Adipocyte (in vitro differentiated cells): ENCODE measurements around the gene STIM1.
A peak's percentile ranks its signal among the peaks of the same experiment; 100 is the strongest.
"Not testable (repeated sequence)": the region's sequence is repeated elsewhere in the genome, so short reads cannot be mapped to it uniquely, and the experiment has no call there.

Experiments
- DNase-seq: peaks from one replicate; pipeline ENCODE4 v3.0.0-alpha.2; 2015; ENCODE audit warnings: low read depth
- H3K27me3 ChIP-seq: replicated peaks from 2 replicates; pipeline ENCODE4 v1.7.0; 2013; ENCODE audit warnings: mild to moderate bottlenecking, low read length, moderate library complexity; ENCODE audit not compliant: control insufficient read depth, insufficient read depth
- H3K36me3 ChIP-seq: 2 replicates; pipeline ENCODE4 v1.7.0; 2013; ENCODE audit warnings: low read length, mild to moderate bottlenecking, moderate library complexity; ENCODE audit not compliant: control insufficient read depth, insufficient read depth, severe bottlenecking
- H3K4me1 ChIP-seq: 2 replicates; pipeline ENCODE4 v1.7.0; 2013; ENCODE audit warnings: mild to moderate bottlenecking, low read length, moderate library complexity; ENCODE audit not compliant: control insufficient read depth, insufficient read depth
- H3K4me3 ChIP-seq: 2 replicates; pipeline ENCODE4 v1.7.0; 2013; ENCODE audit warnings: mild to moderate bottlenecking, low read length, moderate library complexity
- H3K9ac ChIP-seq: 2 replicates; pipeline ENCODE4 v1.7.0; 2013; ENCODE audit warnings: mild to moderate bottlenecking, low read length, moderate library complexity
- H3K9me3 ChIP-seq: 2 replicates; pipeline ENCODE4 v1.7.0; 2013; ENCODE audit warnings: mild to moderate bottlenecking, low read length, moderate library complexity; ENCODE audit not compliant: control insufficient read depth

The STIM1 gene

GRCh38 chr11:3854977-3855807, at the start of gene STIM1:
Gene STIM1, plus strand, starts transcription at chr11:3855664. Its CDS starts 607 bp downstream, at chr11:3856271.
- peak within 1 kb of the TSS; percentile 95 for H3K4me3 ChIP-seq
- no peaks in the 10 kb centered on the region for H3K27me3 ChIP-seq
- H3K9me3 ChIP-seq: no peaks in the 10 kb centered on the region
- peaks cover 43% of the 10 kb centered on the region for H3K4me1 ChIP-seq
- DNase-seq: peak; percentile 98
- peak within 1 kb of the TSS; percentile 97 for H3K9ac ChIP-seq
- no peaks in the 10 kb centered on the region for H3K36me3 ChIP-seq

- peak within 1 kb of the TSS; percentile 89 for H3K9ac ChIP-seq
- DNase-seq: peak; percentile 80
- H3K4me1 ChIP-seq: peaks cover 11% of the 10 kb centered on the region
- H3K27me3 ChIP-seq: no peaks in the 10 kb centered on the region
- H3K4me3 ChIP-seq: peak within 1 kb of the TSS; percentile 92
- H3K36me3 ChIP-seq: no peaks in the 10 kb centered on the region
- H3K9me3 ChIP-seq: no peaks in the 10 kb centered on the region
Measured at GRCh38 chr11:3807909-3808860, 47.3 kb upstream of the STIM1 start, which contains the start of gene PGAP2. Gene PGAP2, plus strand, starts transcription at chr11:3808560. Its CDS starts 2,700 bp downstream, at chr11:3811260.

- Histone ChIP-seq H3K27me3 (no peaks in the 10 kb centered on the region), H3K9me3 (no peaks in the 10 kb centered on the region), H3K4me1 (peaks cover 10% of the 10 kb centered on the region), H3K9ac (peak overlapping the region; percentile 89), H3K36me3 (no peaks in the 10 kb centered on the region), H3K4me3 (peak overlapping the region; percentile 92)
- peak; percentile 48 for DNase-seq
Measured at GRCh38 chr11:3808861-3809623, 46.4 kb upstream of the STIM1 start.

- Histone ChIP-seq H3K36me3 (no peaks in the 10 kb centered on the region), H3K27me3 (no peaks in the 10 kb centered on the region), H3K4me1 (peaks cover 9% of the 10 kb centered on the region), H3K4me3 (no peak overlapping the region), H3K9ac (no peak overlapping the region), H3K9me3 (no peaks in the 10 kb centered on the region)
- DNase-seq: no peak
Measured at GRCh38 chr11:3809624-3809928, 45.9 kb upstream of the STIM1 start.

DNA sequence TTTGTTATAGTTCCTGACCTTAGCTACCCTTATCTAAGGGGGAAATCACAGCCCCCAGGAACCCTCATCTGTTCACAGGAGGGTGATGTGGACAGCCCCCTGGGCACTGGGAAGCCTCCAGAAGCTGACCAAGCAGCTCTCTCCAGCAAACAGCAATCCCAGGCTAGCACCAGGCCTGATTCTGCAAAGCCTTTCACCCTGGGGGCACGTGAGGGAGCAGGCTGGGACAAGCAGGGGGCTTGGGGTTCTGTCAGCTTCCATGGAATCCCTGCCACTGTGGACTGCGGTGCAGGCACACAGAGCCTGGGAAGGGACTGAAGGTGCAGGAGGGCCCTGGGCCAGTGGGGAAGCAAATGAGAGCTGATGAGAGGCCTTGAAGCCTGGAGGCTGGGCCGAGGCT, 45.0 kb upstream of the STIM1 start:
- H3K9ac ChIP-seq: no peak overlapping the region
- H3K4me1 ChIP-seq: peaks cover 9% of the 10 kb centered on the region
- DNase-seq: no peak
- H3K27me3 ChIP-seq: no peaks in the 10 kb centered on the region
- no peaks in the 10 kb centered on the region for H3K9me3 ChIP-seq
- H3K36me3 ChIP-seq: no peaks in the 10 kb centered on the region
- H3K4me3 ChIP-seq: no peak overlapping the region

DNA sequence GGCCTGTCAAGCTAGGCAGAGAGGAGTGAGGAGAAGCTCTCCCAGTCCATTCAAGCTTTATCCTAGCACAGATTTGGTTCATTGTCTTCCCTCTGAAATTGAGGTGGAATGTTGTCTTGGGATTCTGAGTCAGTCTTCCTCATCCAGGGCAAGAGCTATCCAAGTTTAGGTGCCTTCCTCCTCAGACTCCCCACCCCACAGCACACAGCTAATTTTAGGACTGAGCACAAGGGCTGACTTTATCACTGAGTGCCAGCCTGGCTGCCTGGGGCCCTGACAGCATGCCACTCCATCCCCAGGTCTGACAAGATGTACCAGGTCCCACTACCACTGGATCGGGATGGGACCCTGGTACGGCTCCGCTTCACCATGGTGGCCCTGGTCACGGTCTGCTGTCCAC, 44.5 kb upstream of the STIM1 start:
- Histone ChIP-seq H3K9ac (no peak overlapping the region), H3K9me3 (no peaks in the 10 kb centered on the region), H3K36me3 (no peaks in the 10 kb centered on the region), H3K4me3 (no peak overlapping the region), H3K4me1 (peaks cover 9% of the 10 kb centered on the region), H3K27me3 (no peaks in the 10 kb centered on the region)
- no peak for DNase-seq

DNA sequence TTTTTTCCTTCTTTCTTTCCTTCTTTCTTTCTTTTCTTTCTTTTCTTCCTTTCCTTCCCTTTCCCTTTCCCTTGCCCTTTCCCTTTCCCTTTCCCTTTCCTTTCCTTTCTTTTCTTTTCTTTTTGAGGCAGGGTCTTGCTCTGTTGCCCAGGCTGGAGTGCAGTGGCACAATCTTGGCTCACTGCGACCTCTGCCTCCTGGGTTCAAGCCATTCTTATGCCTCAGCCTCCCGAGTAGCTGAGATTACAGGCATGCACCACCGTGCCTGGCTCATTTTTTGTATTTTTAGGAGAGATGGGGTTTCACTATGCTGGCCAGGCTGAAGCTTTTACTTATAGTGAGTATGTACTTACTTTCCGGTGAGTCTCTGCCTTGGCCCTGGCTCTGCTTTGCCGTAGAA, 40.6 kb upstream of the STIM1 start:
- H3K9ac ChIP-seq, H3K36me3 ChIP-seq, H3K9me3 ChIP-seq, H3K27me3 ChIP-seq, H3K4me1 ChIP-seq, DNase-seq, H3K4me3 ChIP-seq: not testable (repeated sequence)

DNA sequence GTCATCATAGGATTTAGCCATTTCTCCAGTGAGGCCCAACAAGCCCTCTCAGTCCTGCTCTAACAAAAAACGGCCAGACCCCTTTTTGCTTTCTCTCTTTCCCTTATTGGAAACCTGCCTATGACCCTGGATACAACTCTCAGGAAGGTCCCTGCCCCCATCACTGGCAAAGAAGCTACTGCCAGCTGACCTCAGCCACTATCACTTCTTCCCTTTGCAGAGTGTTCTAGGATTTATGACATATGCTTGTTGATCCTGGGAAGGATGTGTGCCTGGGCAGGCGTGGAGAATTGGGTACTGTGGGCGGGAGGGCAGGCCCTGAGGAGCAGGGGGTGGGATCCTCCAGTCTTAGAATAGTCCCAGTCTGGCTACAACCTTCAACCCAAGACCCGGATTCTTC, 39.6 kb upstream of the STIM1 start:
- DNase-seq: no peak
- no peaks in the 10 kb centered on the region for H3K36me3 ChIP-seq
- no peaks in the 10 kb centered on the region for H3K4me1 ChIP-seq
- no peak overlapping the region for H3K9ac ChIP-seq
- H3K27me3 ChIP-seq: no peaks in the 10 kb centered on the region
- H3K4me3 ChIP-seq: no peak overlapping the region
- no peaks in the 10 kb centered on the region for H3K9me3 ChIP-seq

DNA sequence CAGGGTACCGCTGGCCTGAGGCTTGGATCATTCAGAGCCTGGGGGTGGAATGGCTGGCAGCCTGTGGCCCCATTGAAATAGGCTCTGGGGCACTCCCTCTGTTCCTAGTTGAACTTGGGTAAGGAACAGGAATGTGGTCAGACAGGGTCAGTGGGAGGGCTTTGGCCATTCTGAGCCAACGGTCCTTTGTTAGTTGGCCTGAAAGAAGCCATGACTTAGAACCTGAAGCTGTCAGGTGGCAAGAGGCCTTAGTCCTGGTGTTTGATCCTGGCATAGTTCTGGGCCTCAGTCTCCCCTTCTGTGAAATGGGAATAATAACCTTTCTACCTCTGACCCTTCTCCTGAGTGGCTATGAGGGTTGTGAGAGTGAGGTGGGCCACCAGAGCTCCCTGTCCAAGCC, 38.8 kb upstream of the STIM1 start:
- H3K9ac ChIP-seq: no peak overlapping the region
- H3K27me3 ChIP-seq: no peaks in the 10 kb centered on the region
- DNase-seq: no peak
- H3K9me3 ChIP-seq: no peaks in the 10 kb centered on the region
- H3K4me1 ChIP-seq: no peaks in the 10 kb centered on the region
- H3K36me3 ChIP-seq: no peaks in the 10 kb centered on the region
- no peak overlapping the region for H3K4me3 ChIP-seq

DNA sequence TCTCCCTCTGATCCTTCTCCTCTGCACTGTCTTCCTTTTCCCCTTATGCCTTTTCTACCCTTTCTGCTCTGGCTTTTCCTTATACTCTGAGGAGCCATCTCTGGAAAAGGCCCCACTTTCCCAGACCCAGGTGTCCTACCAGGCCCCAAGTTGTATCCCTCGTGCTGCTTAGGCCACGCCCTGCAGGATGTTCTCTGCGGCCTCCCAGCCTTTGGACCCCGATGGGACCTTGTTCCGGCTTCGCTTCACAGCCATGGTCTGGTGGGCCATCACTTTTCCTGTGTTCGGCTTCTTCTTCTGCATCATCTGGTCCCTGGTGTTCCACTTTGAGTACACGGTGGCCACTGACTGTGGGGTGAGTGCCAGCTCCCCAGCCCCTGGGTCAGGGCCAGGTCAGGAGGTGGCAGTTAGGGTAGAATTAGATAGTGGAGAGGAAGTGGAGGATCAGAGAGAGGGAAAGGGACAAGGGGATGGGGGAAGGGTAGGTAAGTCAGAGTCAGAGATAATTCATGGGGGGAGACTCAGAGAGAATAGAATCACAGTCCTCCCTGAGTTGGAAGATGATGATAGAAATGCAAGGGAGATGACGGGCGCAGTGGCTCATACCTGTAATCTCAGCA, 38.2 kb upstream of the STIM1 start:
- no peaks in the 10 kb centered on the region for H3K4me1 ChIP-seq
- no peak overlapping the region for H3K9ac ChIP-seq
- DNase-seq: no peak
- H3K9me3 ChIP-seq: no peaks in the 10 kb centered on the region
- no peaks in the 10 kb centered on the region for H3K27me3 ChIP-seq
- no peak overlapping the region for H3K4me3 ChIP-seq
- no peaks in the 10 kb centered on the region for H3K36me3 ChIP-seq
